Dermis microvascular lymphatic vessel endothelial cell (primary cell): ENCODE data around the gene BCL2L14. TPM values are rescaled to one million over a fixed set of nuclear protein-coding genes. Genes with fewer than 3 reads are reported as not detected.

Source experiments
- DNase-seq, 2 donors: peaks; one replicate each; pipeline versions ENCODE4 v3.0.0 to v3.0.0-alpha.2; 2010; ENCODE audit warnings: low read depth in 2 of 2
- total RNA-seq: library from RNA; depleted of rRNA; stranded (reverse); fragments of >200 nt; gene quantifications from 2 replicates; pipeline ENCODE4 v1.2.1, GENCODE V29; 2014

BCL2L14 gene, protein sequence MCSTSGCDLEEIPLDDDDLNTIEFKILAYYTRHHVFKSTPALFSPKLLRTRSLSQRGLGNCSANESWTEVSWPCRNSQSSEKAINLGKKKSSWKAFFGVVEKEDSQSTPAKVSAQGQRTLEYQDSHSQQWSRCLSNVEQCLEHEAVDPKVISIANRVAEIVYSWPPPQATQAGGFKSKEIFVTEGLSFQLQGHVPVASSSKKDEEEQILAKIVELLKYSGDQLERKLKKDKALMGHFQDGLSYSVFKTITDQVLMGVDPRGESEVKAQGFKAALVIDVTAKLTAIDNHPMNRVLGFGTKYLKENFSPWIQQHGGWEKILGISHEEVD
- total RNA-seq = not detected in 2 replicates

- no peak for DNase-seq
These were observed at the start of gene BCL2L14 for GRCh38 chr12:12070674-12071656. Gene BCL2L14 (plus strand): TSS chr12:12070939. CDS start chr12:12079306, 8,367 bp downstream.

DNA sequence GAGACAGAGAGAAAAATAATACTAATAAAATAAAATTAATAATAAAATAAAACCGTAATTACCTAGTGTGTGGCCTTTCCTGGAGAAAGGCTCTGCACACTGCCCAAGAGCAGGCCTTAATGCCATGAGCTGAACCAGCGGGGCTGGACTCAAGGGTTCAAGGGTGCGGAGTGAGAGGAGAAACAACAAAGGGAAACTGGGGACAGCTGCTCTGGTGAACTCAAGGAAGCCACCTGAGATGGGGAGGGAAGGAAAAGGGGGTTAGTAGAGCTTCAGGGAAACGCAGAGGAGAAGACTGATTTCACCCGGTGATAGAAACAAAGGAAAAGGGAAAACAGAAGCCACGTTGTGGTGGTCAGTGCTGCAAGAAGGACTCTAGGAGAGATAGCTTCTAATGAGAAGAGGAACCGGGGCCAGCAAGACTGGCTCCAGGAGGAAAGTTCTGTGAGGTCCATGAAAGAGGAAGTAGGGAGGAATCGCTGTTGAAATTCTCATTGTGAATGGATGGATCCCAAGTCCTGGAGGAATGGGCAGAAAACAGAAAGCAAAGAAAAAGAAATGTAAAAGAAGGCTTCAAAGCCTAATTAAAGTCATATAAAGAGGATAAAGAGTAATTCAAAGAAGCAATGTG is 48.3 kb upstream of the BCL2L14 start:
- no peak for DNase-seq

DNA sequence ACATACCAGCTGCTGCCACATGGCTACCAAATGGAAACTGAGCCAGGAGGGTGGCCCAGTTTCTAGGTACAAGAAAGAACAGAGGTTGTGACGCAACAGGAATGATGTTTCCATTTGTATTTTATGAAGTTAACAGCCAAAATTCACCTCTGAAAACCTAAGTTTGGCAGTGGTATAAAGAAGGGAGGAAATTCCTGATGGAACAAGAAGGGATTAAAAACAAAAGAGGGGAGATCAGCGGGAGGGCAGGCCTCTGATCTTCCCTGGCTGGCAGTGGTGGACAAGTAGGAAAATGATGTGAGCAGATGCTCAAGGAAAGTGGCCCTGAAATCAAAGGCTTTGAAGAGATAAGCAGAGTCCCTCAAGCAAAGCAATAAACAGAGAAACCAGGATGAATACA is 47.3 kb upstream of the BCL2L14 start:
- DNase-seq = no peak

DNA sequence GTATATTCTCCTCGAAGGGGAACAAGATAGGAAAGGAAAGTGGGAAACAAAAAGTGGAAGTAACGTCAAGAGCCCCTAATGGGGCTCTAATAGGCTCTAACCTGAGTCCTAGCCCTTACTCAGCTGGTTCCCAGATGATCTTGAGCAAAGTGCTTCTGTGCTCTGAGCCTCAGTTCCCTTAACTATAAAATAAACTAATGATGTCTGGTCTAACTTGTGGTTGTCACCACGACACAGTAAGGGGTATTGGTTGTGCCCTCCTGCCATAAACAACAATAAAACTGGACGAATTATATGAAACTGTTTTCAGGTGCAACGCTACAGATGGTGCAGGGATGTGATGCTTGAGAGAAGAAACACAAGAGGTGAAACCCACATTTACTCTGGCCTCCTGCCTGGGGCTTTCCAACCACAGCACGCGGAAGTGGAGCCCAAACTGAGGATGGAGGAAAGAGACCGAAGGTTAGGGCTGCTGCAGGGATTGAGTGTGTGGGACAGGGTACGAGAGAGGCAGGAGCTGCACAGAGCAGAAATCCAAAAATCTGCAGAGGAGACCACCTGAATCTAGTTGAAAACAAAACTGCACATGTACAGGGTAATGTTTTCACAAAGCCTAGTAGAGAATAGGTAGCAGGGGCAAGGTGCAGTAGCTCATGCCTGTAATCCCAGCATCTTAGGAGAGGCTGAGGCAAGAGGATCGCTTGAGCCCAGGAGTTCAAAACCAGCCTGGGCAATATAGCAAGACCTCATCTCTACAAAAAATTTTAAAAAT is 45.6 kb upstream of the BCL2L14 start:
- no peak for DNase-seq

- DNase-seq = no peak
These were observed 44.8 kb upstream of the BCL2L14 start for GRCh38 chr12:12025799-12026386.

DNA sequence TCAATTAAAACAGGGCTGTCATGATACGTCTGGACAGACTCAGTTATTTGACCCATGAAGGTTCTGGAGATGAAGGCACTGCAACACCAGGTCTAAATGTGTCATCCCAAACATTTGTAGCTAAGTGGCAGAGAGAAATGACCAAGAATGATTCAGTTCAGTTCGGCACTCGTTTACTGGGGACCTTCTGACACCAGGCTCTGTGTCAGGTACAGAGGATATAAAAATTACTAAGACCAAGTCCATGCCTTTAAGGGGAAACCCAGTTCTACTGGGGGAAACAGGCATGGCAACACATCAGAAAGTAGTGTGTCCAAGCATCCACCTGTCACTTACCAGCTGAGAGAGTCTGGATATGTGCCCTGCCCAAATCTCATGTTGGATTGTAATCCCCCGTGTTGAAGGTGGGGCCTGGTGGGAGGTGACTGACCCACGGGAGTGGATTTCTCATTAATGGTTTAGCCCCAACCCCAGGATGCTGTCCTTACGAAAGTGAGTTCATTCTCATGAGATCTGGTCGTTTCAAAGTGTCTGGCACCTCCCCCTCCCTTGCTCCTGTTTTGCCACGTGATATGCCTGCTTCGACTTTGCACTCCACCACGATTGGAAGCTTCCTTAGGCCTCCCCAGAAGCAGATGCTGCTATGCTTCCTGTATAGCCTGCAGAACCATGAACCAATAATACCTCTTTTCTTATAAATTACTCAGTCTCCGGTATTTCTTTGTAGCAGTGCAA is 41.9 kb upstream of the BCL2L14 start:
- no peak for DNase-seq

DNA sequence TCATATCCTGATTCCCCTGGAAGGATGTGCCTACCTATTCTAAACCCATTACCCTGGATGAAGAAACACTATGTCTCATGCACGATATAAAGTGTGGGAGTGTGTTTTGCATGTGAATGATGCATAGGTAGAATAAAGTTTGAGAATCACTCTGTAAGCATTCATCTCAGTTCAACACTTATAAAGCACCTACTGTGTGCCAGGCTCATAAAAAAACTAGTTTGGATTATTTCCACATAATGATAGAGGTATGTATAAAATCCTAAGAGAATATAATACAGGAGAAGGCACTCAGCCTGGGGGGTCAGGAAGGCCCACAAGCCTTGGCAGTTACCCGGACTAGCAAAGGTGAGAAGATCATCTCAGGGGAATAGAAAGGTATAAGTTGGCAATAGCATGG is 41.1 kb upstream of the BCL2L14 start:
- no peak for DNase-seq

- no peak for DNase-seq
These were observed 38.4 kb upstream of the BCL2L14 start for GRCh38 chr12:12032260-12032791.

GRCh38 chr12:12032851-12033797 is 37.6 kb upstream of the BCL2L14 start:
- peak; percentile 85 to 91 for DNase-seq

GRCh38 chr12:12033824-12034223 is 36.9 kb upstream of the BCL2L14 start:
- no peak for DNase-seq

DNA sequence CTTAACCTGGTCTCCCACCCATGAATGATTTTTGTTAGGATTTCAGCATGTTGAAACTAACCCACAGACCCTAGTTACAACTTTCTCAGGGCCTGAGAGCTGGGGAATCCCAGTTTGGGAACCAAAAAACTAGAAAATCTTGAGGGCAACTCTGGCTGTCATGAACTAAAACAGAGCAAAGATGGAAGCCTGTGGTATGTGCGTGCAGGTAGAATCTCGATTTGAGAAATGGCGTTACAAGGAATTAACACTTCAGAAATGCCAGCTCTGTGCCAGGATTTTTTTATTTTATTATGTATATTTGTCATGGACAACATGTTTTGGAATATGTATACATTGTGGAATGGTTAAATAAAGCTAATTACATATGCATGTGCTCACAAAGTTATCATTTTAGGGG is 36.4 kb upstream of the BCL2L14 start:
- DNase-seq = no peak

DNA sequence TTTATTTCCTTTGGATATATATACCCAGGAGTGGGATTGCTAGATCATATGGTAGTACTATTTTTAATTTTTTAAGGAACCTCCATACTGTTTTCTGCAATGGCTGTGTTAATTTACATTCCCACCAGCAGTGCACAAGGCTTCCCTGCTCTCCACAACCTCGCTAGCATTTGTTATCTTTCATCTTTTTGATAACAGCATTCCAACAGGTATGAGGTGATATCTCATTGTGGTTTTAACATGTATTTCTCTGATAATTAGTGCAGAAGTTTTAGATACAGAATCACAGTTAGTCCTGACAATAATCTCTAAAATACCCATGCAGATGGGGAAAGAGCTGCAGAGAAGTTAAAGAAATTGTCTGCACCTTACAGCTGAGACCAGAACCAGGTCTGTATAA is 35.5 kb upstream of the BCL2L14 start:
- DNase-seq = no peak

DNA sequence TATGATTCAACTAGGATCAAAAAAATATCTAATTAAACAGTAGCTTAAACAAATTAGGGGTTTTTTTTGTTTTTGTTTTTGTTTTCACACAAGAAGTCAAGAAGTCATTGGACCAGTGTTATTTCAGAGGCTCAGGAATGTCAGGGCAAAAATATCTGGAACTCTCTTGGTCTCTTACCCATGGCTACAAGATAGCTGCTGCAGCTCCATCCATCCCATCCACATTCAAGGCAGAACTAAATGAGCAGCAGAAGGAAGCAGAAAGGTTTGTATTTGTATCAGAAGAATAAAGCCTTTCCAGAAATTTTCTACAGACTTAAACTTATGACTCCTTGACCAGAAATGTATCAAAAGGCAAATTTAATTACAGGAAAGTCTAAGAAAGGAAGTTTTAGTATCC is 33.8 kb upstream of the BCL2L14 start:
- DNase-seq = no peak

GRCh38 chr12:12039897-12040296 is 30.8 kb upstream of the BCL2L14 start:
- DNase-seq = no peak

DNA sequence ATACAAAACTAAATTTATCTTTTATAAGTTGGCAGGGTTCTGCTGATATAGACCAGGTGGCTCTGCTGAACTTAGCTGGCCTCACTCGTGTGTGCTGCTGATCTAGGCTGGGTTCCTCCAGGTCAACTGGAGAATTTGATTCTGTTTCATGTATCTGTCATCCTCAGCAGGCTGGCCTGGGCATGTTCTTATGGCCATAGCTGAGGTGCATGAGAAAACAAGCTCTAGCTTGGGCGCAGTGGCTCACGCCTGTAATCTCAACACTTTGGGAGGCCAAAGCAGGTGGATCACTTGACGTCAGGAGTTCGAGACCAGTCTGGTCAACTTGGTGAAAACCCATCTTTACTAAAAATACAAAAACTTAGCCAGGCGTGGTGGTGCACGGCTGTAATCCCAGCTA is 24.3 kb upstream of the BCL2L14 start:
- DNase-seq = no peak

GRCh38 chr12:12047682-12048081 is 23.1 kb upstream of the BCL2L14 start:
- no peak for DNase-seq

- peak in 1 of 2 donors; percentile 44 for DNase-seq
These were observed 22.5 kb upstream of the BCL2L14 start for GRCh38 chr12:12048266-12048665.

DNA sequence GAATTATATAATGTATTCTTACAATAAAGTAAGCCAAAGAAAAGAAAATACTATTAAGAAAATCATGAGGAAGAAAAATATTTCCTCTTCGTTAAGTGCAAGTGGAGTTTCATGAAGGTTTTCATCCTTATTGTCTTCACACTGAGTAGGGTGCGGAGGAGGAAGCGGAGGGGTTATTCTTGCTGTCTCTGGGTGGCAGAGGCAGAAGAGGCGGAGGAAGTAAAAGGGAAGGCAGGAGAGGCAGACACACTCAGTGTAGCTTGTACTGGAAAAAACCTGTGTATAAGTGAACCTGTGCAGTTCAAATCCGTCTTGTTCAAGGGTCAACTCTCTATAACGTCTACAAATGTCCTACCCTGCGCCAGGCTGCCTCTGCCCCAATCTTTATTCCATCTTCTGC is 22.0 kb upstream of the BCL2L14 start:
- no peak for DNase-seq

GRCh38 chr12:12051668-12052067 is 19.1 kb upstream of the BCL2L14 start:
- DNase-seq = no peak
